ENCODE measurements around the gene ZNF480.
"Not testable (repeated sequence)": the region's sequence is repeated elsewhere in the genome, so short reads cannot be mapped to it uniquely, and the experiment has no call there.

The ZNF480 gene

DNA sequence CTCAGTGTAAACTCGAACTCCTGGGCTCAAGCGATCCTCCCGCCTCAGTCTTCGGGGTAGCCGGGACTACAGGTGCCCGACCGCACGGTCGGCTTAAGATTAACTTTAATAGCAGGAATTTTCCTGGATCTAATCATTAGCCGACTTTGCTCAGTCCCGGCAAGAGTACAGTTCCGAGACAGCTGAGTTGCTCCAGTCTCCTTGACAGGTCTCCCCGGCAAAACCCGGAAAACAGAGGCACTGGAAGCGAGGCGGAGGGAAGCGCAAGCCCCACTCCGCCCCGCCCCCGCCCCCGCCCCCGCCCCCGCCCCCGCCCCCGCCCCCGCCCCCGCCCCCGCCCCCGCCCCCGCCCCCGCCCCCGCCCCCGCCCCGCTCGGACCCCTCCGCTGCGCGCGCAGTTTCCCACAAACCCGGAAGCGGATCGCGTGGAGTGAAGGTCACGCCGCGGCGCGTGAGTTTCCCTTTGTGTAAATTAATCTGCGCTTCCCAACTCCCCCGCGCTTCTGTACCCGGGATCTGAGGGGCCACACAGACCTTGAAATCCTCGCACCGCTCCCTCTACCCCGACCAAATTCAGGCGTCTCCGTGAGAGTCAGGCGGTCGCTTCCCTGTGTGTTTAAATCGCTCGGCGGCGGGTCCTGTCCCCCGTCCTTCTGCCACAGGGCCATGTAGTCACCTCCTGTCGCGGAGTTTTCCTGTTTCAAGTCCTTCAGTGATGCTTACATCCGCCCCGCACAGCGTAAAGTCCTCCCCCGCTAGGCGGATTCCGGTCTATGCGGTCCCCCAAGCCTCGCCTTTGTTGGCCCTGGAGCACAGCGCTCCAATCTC, at the start of gene ZNF480:
ZNF480 (plus strand) TSS at position 397 of the 828 bp plus-strand sequence. CDS start 3,244 bp downstream, outside the sequence.
- DNase-seq, result peak in 1 of 2 experiments; percentile 56

GRCh38 chr19:52248241-52248640, 48.7 kb upstream of the ZNF480 start:
- DNase-seq, result no peak

- no peak for DNase-seq
Observed at GRCh38 chr19:52258426-52258825, 38.5 kb upstream of the ZNF480 start.

DNA sequence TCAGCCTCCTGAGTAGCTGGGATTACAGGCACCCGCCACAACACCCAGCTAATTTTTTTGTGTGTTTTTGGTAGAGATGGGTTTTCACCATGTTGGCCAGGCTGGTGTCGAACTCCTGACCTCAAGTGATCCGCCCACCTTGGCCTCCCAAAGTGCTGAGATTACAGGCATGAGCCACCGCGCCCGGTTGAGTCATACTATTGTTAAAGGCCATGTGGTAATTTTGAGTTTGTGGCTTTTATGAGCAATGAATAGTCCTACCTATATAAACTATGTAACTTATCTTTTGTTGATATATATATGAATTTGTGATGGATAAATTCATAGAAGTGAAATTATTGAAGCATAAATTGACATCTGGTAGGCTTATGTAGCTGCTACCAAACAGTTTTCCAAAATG, 31.4 kb upstream of the ZNF480 start:
- DNase-seq, result not testable (repeated sequence)

GRCh38 chr19:52269338-52270261, 27.4 kb upstream of the ZNF480 start, which contains the start of gene ZNF766:
ZNF766 (plus strand) TSS chr19:52269587; CDS start chr19:52269614, 27 bp downstream.
- DNase-seq, result peak; percentile 65 to 90

- no peak for DNase-seq
Observed at GRCh38 chr19:52270266-52270885, 26.6 kb upstream of the ZNF480 start.

DNA sequence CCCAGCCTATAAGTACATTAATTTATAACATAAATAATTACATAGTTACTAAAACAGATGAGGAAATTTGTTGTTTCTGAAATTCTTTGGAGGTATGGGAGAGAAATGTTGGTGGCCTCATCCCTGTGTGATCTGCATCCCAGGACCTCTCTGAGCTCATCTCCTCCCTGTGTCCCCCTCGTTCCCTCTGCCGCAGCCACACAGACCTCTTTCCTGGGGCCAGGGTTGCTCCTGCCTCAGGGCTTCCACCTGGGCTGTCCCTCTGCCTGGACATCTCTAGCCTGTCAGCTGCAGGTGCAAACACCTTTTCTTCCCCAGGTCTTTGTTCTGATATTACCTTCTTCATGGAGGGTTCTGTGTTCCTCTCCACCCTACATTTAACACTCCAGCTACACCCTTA, 23.7 kb upstream of the ZNF480 start:
- DNase-seq, result no peak

DNA sequence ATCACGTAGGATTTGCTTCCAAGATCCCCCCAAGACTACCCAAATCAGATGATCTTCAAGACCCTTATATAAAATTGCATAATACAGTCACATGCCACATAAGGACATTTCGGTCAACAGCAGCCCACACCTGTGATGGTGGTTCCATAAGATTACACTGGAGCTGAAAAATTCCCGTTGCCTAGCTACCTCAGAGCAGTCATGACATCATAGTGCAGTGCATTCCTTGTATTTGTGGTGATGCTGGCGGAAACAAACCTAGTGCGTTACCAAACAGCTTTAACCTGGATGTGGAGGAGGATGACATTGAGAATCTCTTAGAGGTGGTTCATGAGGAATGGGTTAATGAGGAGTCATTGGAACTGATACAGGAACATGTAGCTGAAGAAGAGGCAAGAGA, 22.8 kb upstream of the ZNF480 start:
- no peak for DNase-seq

DNA sequence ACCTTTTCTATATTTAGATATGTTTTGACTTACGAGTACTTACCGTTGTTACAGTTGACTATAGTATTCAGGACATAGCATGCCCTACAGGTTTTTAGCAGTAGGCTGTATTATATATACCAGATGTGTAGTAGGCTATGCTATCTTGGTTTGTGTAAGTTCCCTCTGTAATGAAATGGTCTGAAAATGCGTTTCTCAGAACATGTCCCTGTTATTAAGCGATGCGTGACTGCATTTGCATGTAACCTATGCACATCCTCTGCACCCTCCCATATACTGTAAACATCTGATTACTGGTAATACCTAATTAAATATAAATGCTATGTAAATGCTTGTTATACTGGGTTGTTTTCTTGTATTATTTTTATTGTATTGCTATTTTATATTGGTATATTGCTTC, 21.0 kb upstream of the ZNF480 start:
- no peak for DNase-seq

DNA sequence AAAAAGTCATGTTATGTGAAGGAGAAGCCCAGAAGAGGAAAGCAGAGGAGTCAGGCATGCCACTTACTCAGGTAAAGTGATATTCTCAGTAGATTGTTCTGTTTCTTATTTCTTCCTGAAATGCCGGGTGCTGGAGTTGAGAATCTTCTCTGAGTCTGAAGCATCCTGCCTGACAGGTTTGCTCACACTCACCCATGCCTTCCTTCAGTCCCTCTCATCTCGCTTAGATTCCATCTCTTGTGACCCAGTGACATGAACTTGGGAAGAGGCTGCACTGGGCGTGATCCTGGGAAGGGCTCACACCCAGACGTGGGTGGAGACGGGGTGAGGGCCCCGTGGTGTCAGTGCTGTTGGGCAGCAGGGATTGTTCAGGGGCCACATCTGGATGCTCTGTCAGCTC, 19.5 kb upstream of the ZNF480 start:
- DNase-seq, result no peak

GRCh38 chr19:52286256-52286655, 10.7 kb upstream of the ZNF480 start:
- no peak for DNase-seq

- DNase-seq, result no peak
Observed at GRCh38 chr19:52291781-52292180, 5.2 kb upstream of the ZNF480 start.

GRCh38 chr19:52292946-52293345, 4.0 kb upstream of the ZNF480 start:
- not testable (repeated sequence) for DNase-seq

DNA sequence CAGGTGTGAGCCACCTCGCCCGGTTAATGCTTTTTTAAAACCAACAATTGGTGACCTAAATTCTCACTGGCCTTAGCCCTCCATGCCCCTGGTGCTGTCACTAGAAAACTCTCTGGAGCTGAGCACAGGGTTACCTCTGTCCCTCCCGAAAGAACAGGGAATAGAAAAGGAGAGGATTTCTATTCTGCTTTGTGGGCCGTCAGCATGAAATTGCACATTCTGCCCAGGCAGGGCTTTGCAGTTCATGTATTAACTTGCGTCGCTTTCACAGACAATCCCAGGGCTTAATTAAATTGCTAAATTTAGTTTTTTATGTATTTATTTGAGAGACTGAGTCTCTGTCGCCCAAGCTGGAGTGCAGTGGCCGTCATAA, 583 bp upstream of the ZNF480 start:
- no peak for DNase-seq

GRCh38 chr19:52297601-52298364, 814 bp downstream of the ZNF480 start:
- DNase-seq, result no peak

- DNase-seq, result no peak
Observed at GRCh38 chr19:52307275-52307674, 10.3 kb downstream of the ZNF480 start.

GRCh38 chr19:52322429-52322828, 25.5 kb downstream of the ZNF480 start:
- no peak for DNase-seq

DNA sequence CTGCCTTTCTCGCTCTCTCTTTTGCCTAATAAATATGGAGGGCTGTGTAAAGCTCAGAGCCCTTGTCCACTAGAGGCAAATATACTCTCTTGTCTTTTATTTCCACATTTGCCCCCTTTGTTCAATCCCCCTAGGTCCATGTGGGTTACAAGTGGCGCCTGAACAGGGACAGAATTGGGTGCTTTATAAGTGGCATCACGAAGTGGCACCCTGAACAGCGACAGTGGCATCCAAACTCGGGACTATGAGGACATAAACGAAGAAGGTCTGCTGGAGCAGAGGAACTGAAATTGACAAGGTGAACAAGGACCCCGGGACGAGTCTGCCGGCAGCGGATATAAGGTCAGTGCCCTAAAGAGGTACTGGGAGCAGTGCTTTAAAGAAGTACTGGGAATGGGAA, 34.8 kb downstream of the ZNF480 start:
- no peak for DNase-seq

GRCh38 chr19:52335768-52336116, 38.8 kb downstream of the ZNF480 start:
- no peak for DNase-seq

DNA sequence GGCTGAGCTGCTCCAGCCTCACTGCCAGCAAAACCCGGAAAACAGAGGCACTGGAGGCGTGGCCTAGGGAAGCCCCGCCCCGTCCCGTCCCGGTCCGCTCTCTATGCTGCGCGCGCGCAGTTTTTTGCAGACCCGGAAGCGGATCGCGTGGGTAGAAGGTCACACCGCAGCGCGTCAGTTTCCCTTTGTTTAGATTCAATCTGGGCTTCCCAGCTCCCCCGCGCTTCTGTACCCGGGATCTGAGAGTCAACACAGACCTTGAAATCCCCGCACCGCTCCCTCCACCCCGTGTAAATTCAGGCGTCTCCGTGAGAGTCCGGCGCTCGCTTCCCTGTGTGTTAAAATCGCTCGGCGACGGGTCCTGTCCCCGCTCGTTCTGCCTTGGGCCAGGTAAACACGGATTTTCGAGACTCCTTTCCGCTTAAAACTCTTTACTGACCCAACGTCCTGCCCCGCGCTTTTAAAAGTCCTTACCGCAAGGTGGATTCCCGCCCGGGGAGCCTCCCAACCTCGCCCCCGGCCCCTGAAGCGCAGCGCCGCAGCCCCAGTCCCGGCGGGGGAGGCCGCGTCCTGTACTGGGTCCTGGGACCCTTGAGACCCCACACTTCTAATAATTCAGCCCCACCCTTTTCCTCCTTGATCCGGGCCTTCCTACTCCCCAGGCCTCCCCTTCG, 39.3 kb downstream of the ZNF480 start, which contains the start of gene ZNF610:
ZNF610 (plus strand) TSS at position 127 of the 674 bp plus-strand sequence. CDS start 12,930 bp downstream, outside the sequence.
- no peak for DNase-seq

DNA sequence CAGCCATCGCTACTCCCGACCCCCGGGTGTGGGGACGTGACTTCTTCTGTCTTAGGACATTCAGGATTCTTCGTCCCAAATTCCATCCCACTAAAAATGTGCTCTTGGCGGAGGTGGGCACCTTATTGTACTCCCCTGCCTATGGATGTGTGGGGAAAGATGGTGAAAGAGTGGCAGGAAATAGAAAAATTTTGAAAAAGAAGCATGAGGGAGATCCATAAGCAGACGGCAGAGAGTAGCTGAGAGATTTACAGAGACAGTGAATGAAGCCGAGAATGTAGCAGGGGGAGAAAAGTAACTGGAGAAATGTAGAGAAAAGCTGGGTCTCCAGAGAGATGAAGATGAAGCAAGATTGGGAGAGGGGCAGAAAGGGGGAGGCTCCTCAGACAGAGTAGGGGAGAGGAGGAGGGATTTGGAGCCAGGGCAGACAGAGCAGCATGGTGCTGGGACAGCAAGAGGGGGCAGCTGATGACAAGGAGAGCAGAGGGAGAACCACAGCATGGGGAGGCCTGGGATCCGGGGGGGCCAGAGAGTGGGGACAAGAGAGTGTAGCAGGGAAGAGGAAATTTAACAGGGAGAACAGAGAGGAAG, 39.9 kb downstream of the ZNF480 start:
- DNase-seq, result no peak

All from SW 1271 (cell line).